ENCODE measurements around the gene SVIL.
"Not testable (repeated sequence)": the region's sequence is repeated elsewhere in the genome, so short reads cannot be mapped to it uniquely, and the experiment has no call there.

Gene SVIL

DNA sequence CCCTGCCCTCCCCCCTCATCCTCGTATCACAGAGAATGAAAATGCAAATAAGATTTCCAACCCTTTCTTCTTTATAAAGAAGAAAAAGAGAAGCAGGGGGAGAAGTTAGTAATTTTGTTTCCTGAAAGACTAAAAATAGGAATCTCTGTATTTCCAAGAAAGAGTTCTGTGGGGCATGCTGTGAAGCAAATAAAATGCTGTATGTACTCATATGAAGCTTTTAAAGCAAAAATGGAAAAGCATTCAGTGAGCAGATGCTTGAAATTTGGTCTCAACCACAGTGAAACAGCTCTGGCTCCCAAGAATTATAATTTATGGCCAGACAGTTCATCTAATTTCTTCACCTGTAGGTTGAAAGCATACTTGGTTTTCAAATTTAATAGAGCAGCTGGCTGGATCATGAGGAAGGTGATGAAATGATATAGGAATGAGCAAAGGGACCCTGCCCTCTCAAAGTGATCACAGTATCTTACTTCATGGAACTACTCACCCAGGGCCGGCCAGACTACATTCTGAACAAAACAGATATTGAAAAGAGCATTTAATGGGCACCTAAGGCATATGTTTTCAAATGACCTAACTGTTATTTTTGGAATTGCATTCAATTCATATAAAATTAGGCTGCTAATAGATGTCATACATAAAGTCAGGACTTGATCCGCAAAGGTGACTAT lies 31.4 kb downstream of the SVIL start:
- DNase-seq (ENCODE audit: low spot score): no peak

DNA sequence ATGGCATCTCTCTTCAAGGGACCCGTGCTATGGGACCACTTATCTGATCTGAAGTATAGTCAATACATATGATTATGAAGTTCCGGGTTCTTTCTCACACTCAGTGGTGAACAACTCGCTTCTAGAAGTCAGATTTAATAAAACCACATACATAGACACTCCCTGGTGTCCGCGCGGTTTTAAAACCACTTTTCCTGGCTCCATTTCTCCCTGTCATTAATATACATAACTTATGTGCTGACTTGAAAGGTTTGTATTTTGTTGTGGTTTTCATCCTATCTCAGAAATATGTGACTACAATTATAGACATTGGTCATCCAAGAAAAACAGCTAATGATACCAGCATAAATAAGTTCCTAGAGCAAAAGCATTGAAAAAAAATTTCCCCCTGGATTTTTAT lies 34.0 kb downstream of the SVIL start:
- DNase-seq (ENCODE audit: low spot score): no peak

DNA sequence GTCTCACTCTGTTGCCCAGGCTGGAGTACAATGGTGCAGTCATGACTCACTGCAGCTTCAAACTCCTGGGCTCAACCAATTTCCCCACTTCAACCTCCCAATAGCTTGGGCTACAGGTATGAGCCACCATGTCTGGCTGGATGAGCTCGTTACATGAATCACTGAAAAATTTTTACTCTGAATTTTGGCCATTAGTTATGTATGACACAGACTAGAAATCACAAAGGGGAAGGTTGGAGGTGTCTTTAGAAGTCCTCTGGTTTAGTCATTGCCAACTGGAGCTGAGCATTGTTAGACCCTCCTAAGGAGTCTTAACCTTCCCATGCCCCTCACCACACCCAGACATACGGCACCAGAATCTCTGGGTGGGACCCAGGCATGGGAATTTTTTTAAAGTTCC lies 34.7 kb downstream of the SVIL start:
- no peak for DNase-seq (ENCODE audit: low spot score)

DNA sequence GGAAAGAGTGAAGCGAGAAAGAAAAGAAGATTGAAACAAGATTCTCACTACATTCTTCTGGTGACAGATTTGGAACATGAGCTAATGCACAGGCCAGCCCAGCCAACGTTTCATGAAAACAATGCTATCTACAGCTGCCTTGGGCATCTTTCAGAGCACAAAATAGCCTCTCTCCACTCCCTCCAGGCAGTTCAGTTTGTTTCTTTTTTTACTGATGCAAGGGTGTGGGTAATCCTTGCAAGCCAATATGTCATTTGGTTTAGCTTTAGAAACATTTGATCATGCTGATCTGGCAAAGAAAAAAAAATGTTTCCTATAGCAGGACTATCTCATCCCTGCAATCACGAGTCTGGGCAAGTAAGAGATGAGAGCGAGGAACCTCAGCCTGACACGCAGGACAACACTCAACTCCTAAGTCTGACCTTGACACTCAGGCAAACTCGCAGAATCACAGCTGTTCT lies 35.9 kb downstream of the SVIL start:
- peak; percentile 41 for DNase-seq (ENCODE audit: low spot score)

DNA sequence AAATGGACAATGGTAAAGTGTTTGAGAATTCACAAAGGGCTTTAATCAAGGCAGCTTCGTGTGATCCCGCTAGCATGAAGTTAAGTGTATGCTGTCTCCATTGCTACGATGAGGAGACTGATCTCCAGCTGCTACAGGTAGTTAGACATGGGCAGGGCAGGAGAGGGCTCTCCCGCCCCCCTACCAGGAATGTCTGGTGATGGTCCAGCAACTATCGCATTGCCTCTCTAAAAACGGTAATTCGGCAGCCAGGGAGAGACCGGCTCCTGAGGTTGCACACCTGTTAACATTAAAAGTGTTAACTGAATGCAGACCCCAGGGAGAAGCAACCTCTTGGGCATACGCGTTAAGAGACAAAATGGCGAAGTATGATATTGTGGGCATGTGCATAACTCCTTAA lies 37.9 kb downstream of the SVIL start:
- no peak for DNase-seq (ENCODE audit: low spot score)

DNA sequence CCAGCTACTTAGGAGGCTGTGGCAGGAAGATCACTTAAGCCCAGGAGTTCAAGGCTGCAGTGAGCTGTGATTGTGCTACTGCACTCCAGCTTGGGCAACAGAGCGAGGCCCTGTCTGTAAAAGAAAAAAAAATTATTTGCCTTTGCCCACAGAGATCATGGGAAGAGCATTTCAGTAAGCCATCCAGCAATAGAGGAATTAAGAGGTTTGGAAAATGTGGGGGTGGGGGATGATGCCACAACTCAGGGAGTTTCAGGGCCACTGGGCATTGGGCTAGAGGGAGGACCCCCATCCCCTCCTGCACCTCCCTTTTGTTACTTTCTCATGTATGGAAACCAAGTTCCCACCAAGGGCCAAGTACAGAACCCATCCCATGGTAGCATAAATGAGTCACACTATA lies 38.4 kb downstream of the SVIL start:
- no peak for DNase-seq (ENCODE audit: low spot score)

DNA sequence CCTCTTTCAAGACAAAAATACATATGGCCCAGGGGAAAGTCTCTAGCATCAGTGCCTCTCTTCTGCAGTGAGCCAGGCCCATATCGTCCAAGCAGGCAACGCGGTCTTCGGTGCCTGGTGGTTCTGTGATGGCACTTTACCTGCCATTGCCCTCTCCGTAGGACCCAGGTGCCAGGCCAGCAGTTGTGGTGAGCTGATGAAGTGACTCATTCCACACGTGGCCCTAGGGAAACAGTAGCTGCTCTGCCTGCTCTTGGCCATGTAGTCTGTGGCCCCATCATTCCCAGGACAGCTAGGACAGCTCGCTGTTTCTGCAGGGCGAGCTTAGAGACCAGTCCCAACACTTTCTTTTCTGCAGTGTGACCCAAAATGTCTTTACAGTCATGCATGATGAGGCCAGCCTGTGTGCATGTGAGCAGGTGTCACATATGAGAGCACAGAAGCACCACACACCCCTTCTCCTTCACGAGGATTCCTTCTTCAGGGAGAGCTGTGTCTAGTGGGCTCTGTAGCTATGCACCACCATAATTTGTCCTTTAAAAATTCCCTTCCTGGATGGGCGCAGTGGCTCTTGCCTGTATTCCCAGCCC lies 39.0 kb downstream of the SVIL start:
- no peak for DNase-seq (ENCODE audit: low spot score)

DNA sequence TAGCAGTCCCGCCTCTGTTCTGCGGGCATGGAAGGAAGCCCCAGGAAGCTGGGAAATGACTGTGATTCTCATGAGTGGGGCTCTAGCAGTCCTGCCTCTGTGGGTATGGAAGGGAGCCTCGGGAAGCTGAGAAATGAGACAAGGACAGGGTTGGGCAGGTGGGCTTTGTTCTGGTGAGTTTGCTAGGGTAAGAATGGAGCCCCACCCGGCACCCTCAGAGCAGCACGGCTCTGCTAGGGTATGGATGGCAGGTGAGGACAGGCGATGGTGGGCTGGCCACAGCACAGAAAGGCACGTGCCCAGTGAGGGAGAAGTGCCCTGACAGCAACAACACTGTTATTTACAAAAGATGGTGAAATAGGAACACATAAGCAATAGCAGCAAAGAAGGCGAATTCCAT lies 39.6 kb downstream of the SVIL start:
- no peak for DNase-seq (ENCODE audit: low spot score)

DNA sequence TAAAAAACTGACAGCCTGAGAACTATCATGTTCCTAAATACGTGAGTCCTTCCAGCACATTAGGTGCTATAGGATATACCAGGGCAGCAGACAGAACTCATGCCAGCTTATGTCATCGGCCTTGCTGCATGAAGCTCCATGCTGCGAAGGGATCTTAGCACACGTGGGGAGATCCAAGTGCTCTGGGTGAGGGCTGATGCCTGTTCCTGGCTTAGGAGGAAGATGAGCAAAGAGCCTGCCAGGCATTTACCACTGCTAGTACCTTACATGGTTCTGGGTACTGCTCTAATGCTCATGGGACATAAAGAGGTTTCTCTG lies 43.2 kb downstream of the SVIL start:
- DNase-seq (ENCODE audit: low spot score): no peak

DNA sequence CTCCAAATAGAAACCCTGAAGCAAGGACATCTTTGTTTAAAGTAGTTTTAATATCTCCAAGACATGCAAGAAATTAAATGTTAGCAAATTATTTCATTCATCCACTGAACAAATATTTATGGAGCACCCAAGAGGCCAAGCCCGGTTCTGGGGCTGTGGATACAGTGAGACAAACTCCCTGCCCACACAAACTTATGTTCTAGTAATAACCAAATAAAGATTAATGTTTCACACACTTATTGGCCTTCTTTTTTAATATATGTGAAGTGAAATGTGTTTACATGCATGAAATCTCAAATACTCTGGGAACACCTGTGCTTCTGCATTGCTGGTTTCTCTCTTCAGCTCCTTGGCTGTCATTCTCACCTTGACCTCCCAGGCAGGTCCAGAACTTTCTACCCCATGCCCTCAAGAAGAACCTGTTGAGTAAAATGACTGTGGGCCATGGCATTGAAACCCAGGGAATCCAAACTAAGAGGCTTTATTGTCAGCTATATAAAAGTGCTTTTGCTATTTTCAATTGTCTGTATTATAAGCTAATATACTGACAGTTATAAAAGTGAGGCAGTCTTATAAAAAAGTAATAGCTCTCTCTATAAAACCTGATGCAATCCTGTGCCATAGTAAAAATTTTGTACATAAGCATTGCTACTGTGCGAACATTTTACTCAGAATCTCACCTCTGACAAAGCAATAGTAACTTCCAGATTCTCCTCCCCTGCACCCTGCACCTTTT lies 43.7 kb downstream of the SVIL start:
- no peak for DNase-seq (ENCODE audit: low spot score)

DNA sequence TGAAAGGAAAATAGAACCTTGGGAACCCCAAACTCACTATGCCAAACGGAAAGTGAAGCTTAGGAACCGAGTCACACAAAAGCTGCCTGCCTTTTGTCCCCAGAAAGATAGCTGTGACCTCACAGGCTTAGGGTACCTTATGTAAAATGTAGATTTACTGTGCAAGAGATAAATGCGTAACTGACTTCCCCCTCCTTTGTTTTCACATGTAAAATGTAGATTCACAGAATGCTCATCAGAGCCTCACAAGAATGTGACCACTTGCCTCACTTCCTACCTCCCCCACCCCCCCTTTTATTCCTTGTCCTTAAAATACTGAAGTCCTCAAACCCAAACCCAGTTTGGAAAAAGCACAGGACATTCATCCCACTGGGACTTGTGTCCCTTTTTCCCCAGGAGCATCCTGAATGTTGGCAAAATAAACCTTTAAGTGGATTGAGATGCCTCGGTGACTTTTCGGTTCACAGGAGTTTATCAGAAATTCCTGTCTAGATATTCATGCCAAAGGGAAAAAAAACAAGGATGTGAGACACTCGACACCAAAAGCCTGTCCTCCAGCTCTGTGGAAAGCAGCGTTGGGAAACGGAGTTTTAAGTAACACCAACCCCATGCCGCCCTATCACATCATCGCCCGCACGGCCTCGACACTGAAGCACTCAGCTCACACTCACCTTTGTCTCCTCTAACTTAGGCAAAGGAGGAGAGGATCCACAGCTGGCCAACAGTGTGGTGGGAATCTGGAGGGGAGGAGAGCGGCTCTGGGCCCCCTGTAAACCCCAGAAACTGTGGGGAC lies 45.9 kb downstream of the SVIL start:
- DNase-seq (ENCODE audit: low spot score): no peak

DNA sequence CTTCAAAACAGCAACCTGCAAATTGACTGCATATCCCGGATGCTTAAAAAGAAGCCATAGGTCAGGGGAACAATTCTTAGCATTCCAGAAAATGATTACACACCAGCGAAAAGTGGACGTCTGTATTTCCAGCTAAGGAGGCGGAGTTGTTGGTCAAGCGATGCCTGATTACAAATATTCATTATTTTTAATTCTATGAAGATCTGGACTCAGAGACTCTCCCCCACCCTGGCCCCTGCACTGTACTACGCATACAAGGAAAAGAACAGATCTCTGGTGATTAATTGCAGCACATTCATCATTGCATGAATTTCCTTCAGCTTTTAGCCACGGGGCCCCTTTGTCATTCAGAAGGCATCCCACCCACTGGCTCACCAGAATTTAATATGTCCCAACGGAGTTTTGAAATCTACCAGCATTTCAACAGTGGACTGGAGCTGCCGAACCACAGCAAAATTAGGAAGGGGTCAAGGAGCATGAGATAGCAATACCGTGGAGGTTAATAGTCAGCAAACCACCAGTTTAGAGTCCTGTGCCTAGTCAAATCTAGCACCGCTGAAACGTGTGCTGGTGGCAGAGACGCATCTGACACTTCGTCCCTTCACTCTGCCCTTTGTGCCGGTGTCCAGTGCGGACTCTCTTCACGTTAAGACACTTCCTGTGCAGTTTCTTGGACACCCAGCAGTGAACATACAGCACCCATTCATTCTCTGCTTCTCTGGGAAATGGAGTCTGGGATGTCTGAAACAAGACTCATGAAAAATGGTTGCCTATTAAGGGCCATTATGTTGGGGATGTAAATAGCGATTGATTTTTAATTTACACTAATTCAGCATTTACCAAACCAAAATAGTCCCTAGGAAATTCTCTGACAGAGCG lies 46.8 kb downstream of the SVIL start:
- DNase-seq (ENCODE audit: low spot score): peak; percentile 29

DNA sequence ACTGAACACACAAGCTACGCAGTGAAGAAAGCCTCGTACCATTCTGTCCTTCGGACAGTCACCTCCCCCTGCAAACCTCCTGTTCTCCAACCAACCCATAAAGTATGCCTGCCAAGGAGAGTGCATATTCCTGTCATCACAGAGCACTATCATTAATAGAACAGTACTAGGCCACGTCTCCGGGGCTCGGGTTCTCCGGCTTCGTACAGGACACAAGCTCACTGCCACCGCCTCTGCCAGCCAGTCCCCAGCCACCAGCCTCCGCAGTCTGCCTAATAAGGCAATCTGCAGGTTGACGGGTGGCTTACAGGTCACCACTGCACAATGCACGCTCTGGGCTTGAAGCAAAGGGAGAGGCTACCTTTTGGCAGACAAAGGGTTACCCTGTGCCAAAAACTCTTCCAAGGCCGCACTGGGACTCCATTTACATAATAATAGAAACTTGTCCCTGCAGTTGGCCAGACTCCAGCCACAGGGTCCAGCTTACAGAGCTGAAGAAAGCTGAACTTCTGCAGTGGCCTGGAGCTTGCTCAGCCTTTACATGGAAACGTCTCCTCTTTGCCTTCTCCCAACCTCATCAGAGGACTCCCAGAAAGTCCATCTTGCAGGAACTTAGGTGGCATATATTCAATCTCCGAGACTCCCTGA lies 47.5 kb downstream of the SVIL start:
- DNase-seq (ENCODE audit: low spot score): not testable (repeated sequence)

DNA sequence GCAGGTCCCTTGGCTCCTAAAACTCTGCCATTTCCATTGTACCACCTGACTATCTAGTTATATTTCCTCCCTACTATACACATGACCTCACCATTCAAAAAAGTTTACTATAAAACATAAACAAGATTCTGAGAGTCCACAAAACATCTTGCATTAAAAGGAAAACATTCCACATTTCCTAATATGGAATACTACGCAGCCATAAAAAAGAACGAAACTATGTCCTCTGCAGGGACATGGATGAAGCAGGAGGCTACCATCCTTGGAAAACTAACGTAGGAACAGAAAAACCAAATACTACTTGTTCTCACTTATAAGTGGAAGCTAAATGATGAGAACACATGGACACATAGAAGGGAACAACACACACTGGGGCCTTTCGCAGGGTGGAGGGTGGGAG lies 48.3 kb downstream of the SVIL start:
- no peak for DNase-seq (ENCODE audit: low spot score)

DNA sequence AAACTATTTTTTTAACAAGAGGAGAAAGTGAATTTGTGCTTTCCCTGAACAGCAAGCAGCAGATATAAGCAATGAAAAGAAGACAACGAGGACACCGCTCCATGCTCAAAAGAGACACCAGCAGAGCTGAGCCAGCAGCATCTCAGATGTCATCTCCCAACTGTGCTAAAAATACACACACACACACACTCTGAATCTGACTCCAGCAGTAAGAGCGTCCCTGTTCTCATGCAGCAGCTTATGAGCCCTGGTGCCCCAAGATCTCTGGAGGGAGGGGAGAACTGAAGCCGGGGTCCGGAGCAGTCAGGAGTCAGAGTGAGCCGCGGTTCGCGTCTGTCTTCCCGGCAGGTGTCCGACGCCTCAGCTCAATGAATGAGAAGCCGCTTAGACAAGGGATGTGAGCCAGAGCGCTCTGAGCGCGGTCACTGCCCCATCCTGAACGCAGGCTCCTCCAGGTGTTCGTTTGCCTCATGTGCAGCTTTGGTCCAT lies 49.2 kb downstream of the SVIL start:
- DNase-seq (ENCODE audit: low spot score): no peak

DNA sequence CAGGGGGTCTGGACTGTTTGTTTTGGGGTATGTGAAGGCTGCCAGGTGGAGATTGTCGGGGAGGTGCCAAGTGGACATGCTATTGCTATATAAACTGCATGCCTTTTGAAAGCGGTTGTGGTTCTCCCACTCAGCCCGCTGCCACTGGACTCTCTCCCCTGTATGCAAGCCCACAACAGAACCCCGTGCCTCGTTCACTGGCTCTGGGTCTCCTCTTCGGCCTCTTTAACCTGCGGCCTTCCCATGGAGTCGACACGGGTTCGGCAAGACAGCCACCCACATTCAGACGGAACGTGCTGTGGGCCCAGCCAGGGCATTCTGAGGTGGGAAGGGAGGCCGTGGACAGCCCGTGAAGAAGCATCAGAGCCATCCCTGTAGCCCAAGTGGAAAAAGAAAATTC lies 50.3 kb downstream of the SVIL start:
- DNase-seq (ENCODE audit: low spot score): no peak

DNA sequence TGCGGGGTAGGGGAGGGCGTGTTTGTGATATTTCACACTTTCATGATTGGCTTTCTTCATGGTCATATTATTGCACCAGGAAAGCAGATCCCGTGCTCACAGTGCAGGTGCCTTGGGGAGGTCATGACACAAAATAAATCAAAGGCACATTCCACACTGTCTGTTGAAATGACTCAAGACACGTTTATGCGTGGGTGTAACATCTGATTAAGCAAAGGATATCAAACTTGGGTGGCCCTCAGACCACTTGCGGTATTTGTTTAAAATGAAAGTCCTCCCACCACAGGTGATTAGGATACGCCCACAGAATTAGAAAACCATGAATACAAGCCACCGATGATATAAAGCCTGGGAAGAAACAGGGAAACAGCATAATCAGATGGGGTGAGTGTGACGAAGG lies 51.1 kb downstream of the SVIL start:
- no peak for DNase-seq (ENCODE audit: low spot score)

DNA sequence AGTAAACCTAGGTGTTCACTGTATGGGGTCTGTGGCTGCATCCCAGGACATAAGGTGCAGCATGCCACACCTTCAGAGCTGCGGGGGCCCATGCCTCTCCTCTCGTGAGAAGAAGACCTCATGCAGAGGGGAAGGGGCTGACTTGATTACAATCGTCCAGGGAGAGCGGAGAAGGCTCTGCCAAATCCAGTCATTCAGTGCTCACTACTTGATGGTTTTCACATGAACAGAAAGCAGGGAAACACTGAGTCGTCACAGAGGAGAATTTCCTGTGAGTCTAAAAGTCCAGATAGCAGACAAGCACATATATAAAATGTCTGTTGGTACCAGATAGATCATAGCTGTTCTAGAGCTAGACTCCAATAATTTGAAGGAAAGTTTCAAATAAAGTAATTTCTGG lies 52.0 kb downstream of the SVIL start:
- not testable (repeated sequence) for DNase-seq (ENCODE audit: low spot score)

DNA sequence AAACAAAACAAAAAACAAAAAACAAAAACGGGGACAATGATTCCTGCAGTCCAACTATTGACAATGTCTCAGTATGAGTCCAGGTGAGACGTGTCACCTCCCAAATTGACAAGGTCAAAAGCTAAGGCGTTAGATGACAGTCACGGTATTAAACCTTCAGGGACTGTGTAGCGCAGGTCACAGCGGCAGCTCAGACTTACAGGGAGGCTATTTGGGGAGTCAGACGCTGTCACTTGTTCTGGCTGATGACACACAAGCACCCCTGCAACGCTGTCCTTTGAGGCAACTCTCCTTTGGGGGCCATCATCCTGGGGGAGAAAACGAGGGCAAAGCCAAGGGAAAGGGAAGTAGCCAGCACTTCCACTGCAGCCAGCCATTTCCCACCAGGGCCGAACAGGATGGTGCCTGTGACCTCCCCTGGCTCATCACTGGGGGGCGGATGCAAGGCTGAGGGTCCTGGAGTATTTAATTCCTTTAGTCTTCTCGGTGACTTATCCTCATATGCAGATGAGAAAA lies 55.3 kb downstream of the SVIL start:
- DNase-seq (ENCODE audit: low spot score): no peak

DNA sequence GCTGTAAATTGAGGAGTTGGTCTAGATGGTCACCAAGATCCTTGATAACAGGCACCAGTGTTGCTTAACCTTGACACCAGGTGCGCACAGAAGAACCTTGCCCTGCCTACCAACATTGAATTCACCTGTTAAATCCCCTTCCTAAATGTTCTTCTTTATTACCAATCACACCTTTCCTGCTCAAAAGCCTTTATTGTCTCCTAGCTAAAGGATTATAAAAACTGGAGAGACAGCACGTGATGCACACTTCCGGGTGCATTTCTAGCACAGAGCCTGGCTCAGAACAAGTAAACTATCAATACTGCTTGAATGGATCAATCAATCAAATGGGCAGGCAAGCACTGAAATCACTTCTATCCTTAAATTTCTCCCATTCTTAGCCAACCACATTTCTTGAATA lies 56.3 kb downstream of the SVIL start:
- no peak for DNase-seq (ENCODE audit: low spot score)

DNA sequence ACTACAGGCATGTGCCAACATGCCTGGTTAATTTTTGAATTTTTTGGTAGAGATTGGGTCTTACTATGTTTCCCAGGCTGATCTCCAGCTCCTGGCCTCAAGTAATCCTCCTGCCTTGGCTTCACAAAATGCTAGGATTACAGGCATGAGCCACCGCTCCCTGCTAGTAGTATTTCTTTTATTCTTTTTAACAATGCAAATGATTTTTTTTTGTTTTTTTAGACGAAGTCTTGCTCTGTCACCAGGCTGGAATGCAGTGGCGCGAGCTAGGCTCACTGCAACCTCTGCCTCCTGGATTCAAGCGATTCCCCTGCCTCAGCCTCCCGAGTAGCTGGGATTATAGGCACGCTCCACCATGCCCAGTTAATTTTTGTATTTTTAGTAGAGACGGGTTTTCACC lies 58.1 kb downstream of the SVIL start:
- DNase-seq (ENCODE audit: low spot score): no peak
